Caco-2 (cell line): ENCODE data around the gene DNLZ. TPM values are rescaled to one million over a fixed set of nuclear protein-coding genes. Genes with fewer than 3 reads are reported as not detected.

Source experiments
- BruUV-seq: library from RNA; stranded (reverse); fragments of 400-500 nt; replicated peaks from 2 replicates; lab custom pipeline; 2021; lab: Mats Ljungman, UMichigan
- CTCF ChIA-PET: fragments of 300-600 bp; sonication (Branson Sonifier 250); formaldehyde crosslinking; loops from one replicate; lab custom pipeline; 2022; ENCODE audit warnings: antibody characterized with exemption; lab: Charles Lee
- POLR2A ChIA-PET: fragments of 300-600 bp; sonication (Branson Sonifier 250); formaldehyde crosslinking; loops from one replicate; lab custom pipeline; 2022; ENCODE audit warnings: antibody characterized with exemption; lab: Charles Lee
- DNase-seq, 2 experiments: peaks; one replicate each; pipeline versions ENCODE4 v3.0.0 to v3.0.0-alpha.2; 2020 to 2022
- H3K27me3 ChIP-seq: replicated peaks from 2 replicates; pipeline ENCODE4 v1.6.0; 2011; ENCODE audit warnings: low read length; ENCODE audit not compliant: control insufficient read depth, insufficient read depth
- H3K36me3 ChIP-seq: 2 replicates; pipeline ENCODE4 v1.5.1; 2011; ENCODE audit warnings: low read length; ENCODE audit not compliant: control insufficient read depth, insufficient read depth
- H3K4me1 ChIP-seq: fragments of 250-450 bp; sonication (Bioruptor Pico); 2 replicates; pipeline ENCODE4 v1.5.1; 2020; ENCODE audit warnings: mild to moderate bottlenecking
- H3K4me3 ChIP-seq: 2 replicates; pipeline ENCODE4 v1.5.1; 2011; ENCODE audit warnings: low read depth, mild to moderate bottlenecking, control low read depth, low read length
- H3K9me3 ChIP-seq: fragments of 250-450 bp; sonication (Bioruptor Pico); 2 replicates; pipeline ENCODE4 v1.5.1; 2020; ENCODE audit warnings: mild to moderate bottlenecking, moderate library complexity
- H3K27ac Mint-ChIP-seq: one replicate; pipeline ENCODE4 v1.8.0; 2022; ENCODE audit warnings: mixed read lengths; ENCODE audit not compliant: unreplicated experiment
- H3K27me3 Mint-ChIP-seq: one replicate; pipeline ENCODE4 v1.8.0; 2022; ENCODE audit warnings: mixed read lengths; ENCODE audit not compliant: insufficient read depth, unreplicated experiment
- H3K36me3 Mint-ChIP-seq: one replicate; pipeline ENCODE4 v1.8.0; 2022; ENCODE audit warnings: mild to moderate bottlenecking, mixed read lengths; ENCODE audit not compliant: insufficient read depth, unreplicated experiment
- H3K4me1 Mint-ChIP-seq: one replicate; pipeline ENCODE4 v1.8.0; 2022; ENCODE audit warnings: low read depth, mixed read lengths; ENCODE audit not compliant: unreplicated experiment
- H3K4me3 Mint-ChIP-seq: one replicate; pipeline ENCODE4 v1.8.0; 2022; ENCODE audit warnings: mild to moderate bottlenecking, moderate library complexity, mixed read lengths; ENCODE audit not compliant: unreplicated experiment
- H3K9me3 Mint-ChIP-seq: one replicate; pipeline ENCODE4 v1.8.0; 2022; ENCODE audit warnings: mixed read lengths; ENCODE audit not compliant: unreplicated experiment
- intact Hi-C: fragments of 100-400 bp; cut with micrococcal nuclease; formaldehyde crosslinking; loops from one replicate; pipeline ENCODE4 v1.10.0; 2022; ENCODE audit not compliant: unreplicated experiment
- total RNA-seq: library from RNA; stranded (reverse); gene quantifications from 2 replicates; pipeline ENCODE4 v1.2.3, GENCODE V29; 2022
- TF ChIP-seq, protein P1 (sequence below), 2 experiments: fragments of 200-600 bp in 1 of 2; IDR thresholded peaks; 1 replicate in 1 of 2; 2 replicates in 1 of 2; pipeline versions ENCODE4 v1.5.1 to v1.8.0; 2011 to 2022; ENCODE audit warnings: antibody characterized with exemption in 1 of 2, control low read depth in 1 of 2, inconsistent platforms in 1 of 2, low read depth in 1 of 2, low read length in 1 of 2, mild to moderate bottlenecking in 1 of 2, moderate library complexity in 1 of 2; ENCODE audit not compliant: insufficient read depth in 1 of 2, severe bottlenecking in 1 of 2, unreplicated experiment in 1 of 2

Gene DNLZ
- total RNA-seq, 1 experiment from 2014 or later: 29.1 TPM

GRCh38 chr9:136318776-136319241 is 44.7 kb downstream of the DNLZ start:
- Mint-ChIP-seq H3K9me3 (peaks cover 24% of the 10 kb centered on the region), H3K4me3 (no peak overlapping the region), H3K27me3 (no peaks in the 10 kb centered on the region), H3K4me1 (no peaks in the 10 kb centered on the region), H3K27ac (no peak overlapping the region), H3K36me3 (peaks cover 12% of the 10 kb centered on the region)
- TF ChIP-seq, protein P1, sequence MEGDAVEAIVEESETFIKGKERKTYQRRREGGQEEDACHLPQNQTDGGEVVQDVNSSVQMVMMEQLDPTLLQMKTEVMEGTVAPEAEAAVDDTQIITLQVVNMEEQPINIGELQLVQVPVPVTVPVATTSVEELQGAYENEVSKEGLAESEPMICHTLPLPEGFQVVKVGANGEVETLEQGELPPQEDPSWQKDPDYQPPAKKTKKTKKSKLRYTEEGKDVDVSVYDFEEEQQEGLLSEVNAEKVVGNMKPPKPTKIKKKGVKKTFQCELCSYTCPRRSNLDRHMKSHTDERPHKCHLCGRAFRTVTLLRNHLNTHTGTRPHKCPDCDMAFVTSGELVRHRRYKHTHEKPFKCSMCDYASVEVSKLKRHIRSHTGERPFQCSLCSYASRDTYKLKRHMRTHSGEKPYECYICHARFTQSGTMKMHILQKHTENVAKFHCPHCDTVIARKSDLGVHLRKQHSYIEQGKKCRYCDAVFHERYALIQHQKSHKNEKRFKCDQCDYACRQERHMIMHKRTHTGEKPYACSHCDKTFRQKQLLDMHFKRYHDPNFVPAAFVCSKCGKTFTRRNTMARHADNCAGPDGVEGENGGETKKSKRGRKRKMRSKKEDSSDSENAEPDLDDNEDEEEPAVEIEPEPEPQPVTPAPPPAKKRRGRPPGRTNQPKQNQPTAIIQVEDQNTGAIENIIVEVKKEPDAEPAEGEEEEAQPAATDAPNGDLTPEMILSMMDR (IDR thresholded peaks at IDR 0.05; ENCODE audit: insufficient read depth in 1 of 2, low read depth in 1 of 2, low read length in 1 of 2, severe bottlenecking in 1 of 2, unreplicated experiment in 1 of 2): no peak
- ChIA-PET POLR2A (no interaction called here), CTCF (interaction anchor here (0.5 kb wide), 1 partner anchor 45 kb away, joined by 3 read pairs; the partner anchor contains the start of gene DNLZ)
- H3K9me3 ChIP-seq: peaks cover 16% of the 10 kb centered on the region
- peaks cover 7% of the 10 kb centered on the region; the same call in 1 of the 2 replicates for H3K4me1 ChIP-seq
- intact Hi-C loops: no loop called here
- no peak overlapping the region for H3K4me3 ChIP-seq
- no peak for DNase-seq
- no peaks in the 10 kb centered on the region for H3K27me3 ChIP-seq
- H3K36me3 ChIP-seq: no peaks in the 10 kb centered on the region
- no TSS peak for BruUV-seq

GRCh38 chr9:136318111-136318775 is 45.3 kb downstream of the DNLZ start:
- POLR2A ChIA-PET: no interaction called here
- H3K27me3 Mint-ChIP-seq: no peaks in the 10 kb centered on the region
- CTCF ChIA-PET: no interaction called here
- TF ChIP-seq, protein P1 (IDR thresholded peaks at IDR 0.05; ENCODE audit: insufficient read depth in 1 of 2, low read depth in 1 of 2, low read length in 1 of 2, severe bottlenecking in 1 of 2, unreplicated experiment in 1 of 2): no peak
- DNase-seq: no peak
- Histone ChIP-seq H3K4me1 (0 out of 2 replicates have a peak, but pooled peaks cover 1% of the 10 kb centered on the region), H3K27me3 (no peaks in the 10 kb centered on the region), H3K9me3 (peaks cover 16% of the 10 kb centered on the region), H3K4me3 (no peak overlapping the region), H3K36me3 (no peaks in the 10 kb centered on the region)
- intact Hi-C loops: no loop called here
- H3K4me1 Mint-ChIP-seq: no peaks in the 10 kb centered on the region
- H3K9me3 Mint-ChIP-seq: peaks cover 24% of the 10 kb centered on the region
- H3K36me3 Mint-ChIP-seq: peaks cover 12% of the 10 kb centered on the region
- BruUV-seq: no TSS peak
- H3K4me3 Mint-ChIP-seq: no peak overlapping the region
- H3K27ac Mint-ChIP-seq: no peak overlapping the region

GRCh38 chr9:136317695-136318094 is 45.8 kb downstream of the DNLZ start:
- Mint-ChIP-seq H3K36me3 (peaks cover 12% of the 10 kb centered on the region), H3K4me1 (no peaks in the 10 kb centered on the region), H3K27ac (no peak overlapping the region), H3K9me3 (peaks cover 24% of the 10 kb centered on the region), H3K27me3 (no peaks in the 10 kb centered on the region), H3K4me3 (no peak overlapping the region)
- ChIA-PET CTCF (no interaction called here), POLR2A (no interaction called here)
- Histone ChIP-seq H3K9me3 (peaks cover 16% of the 10 kb centered on the region), H3K4me1 (no peaks in the 10 kb centered on the region), H3K27me3 (no peaks in the 10 kb centered on the region), H3K36me3 (no peaks in the 10 kb centered on the region), H3K4me3 (no peak overlapping the region)
- BruUV-seq: no TSS peak
- DNase-seq: no peak
- TF ChIP-seq, protein P1 (IDR thresholded peaks at IDR 0.05; ENCODE audit: insufficient read depth in 1 of 2, low read depth in 1 of 2, low read length in 1 of 2, severe bottlenecking in 1 of 2, unreplicated experiment in 1 of 2): no peak
- intact Hi-C loops: no loop called here
